IgD-negative memory B cell (primary cell): ENCODE data around the gene TOPAZ1. TPM values are rescaled to one million over a fixed set of nuclear protein-coding genes. Genes with fewer than 3 reads are reported as not detected.

Experiments
- H3K27ac Mint-ChIP-seq, 3 donors: one replicate each; pipeline ENCODE4 v1.8.0; 2020 to 2022; ENCODE audit warnings: mild to moderate bottlenecking in 3 of 3, mixed read lengths in 3 of 3, moderate library complexity in 1 of 3
- H3K27me3 Mint-ChIP-seq: one replicate; pipeline ENCODE4 v1.8.0; 2021; ENCODE audit warnings: mixed read lengths
- H3K36me3 Mint-ChIP-seq: one replicate; pipeline ENCODE4 v1.8.0; 2020; ENCODE audit warnings: mild to moderate bottlenecking, mixed read lengths
- H3K4me1 Mint-ChIP-seq, 3 donors: one replicate each; pipeline ENCODE4 v1.8.0; 2020 to 2022; ENCODE audit warnings: mixed read lengths in 3 of 3, mild to moderate bottlenecking in 1 of 3
- H3K4me3 Mint-ChIP-seq, 4 donors: one replicate each; pipeline ENCODE4 v1.8.0; 2020 to 2022; ENCODE audit warnings: mild to moderate bottlenecking in 4 of 4, mixed read lengths in 4 of 4, moderate library complexity in 3 of 4
- H3K9me3 Mint-ChIP-seq, 3 donors: one replicate each; pipeline ENCODE4 v1.8.0; 2020 to 2021; ENCODE audit warnings: mixed read lengths in 3 of 3, mild to moderate bottlenecking in 1 of 3
- polyA plus RNA-seq: library from polyadenylated mRNA; unstranded; fragments of 300-500 nt; fragmentation: Illumina TruSeq; gene quantifications from one replicate; pipeline ENCODE4 v1.2.3, GENCODE V29; 2021

The TOPAZ1 gene
- polyA plus RNA-seq, 1 donor from 2014 or later: not detected

DNA sequence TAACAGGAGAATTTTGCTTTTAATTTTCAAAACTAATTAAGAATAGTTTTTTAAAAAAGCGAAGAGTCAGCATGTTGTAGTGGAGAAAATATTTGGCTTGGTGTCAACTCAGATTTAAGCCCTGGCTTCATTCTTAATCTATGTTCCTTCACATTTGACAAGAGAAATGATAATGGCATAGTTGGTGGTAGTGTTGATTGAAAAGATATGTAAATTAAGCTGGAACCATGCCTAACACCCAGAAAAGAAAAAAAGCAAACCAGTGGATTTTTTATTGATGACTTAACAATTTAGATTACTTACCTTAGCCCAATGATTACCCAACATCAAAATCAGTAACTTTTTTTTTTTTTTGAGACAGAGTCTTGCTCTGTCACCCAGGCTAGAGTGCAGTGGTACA, 124.3 kb downstream of the TOPAZ1 start:
- Mint-ChIP-seq H3K27ac (no peak overlapping the region), H3K4me3 (no peak overlapping the region), H3K36me3 (peaks cover 6% of the 10 kb centered on the region), H3K27me3 (no peaks in the 10 kb centered on the region), H3K9me3 (no peaks in the 10 kb centered on the region), H3K4me1 (no peaks in the 10 kb centered on the region)

DNA sequence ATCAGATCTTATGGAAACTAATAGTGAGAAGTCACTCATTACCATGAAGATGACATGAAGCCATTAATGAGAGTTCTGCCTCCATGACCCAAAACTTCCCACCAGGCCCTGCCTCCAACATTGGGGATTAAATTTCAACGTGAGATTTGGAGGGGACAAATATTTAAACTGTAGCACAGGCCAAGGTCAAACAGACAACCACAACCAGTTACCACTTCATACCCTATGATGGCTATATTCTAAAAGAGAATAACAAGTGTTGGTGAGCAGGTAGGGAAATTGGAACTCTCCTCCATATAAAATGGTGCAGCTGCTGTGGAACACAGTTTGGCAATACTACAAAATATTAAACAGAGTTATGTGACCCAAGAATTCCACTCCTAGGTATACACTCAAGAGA, 133.8 kb downstream of the TOPAZ1 start:
- Mint-ChIP-seq H3K27ac (no peak overlapping the region), H3K4me3 (no peak overlapping the region), H3K9me3 (peaks cover 2 to 9% (median 6%) of the 10 kb centered on the region in 3 donors), H3K4me1 (peaks cover 0 to 2% (median 0%) of the 10 kb centered on the region in 3 donors), H3K36me3 (peaks cover 2% of the 10 kb centered on the region), H3K27me3 (no peaks in the 10 kb centered on the region)

Other genes with a start within 250 kb of the TOPAZ1 start
- 8.5 TPM for gene TCAIM, start 96.9 kb downstream of the TOPAZ1 start, polyA plus RNA-seq
- 2.7 TPM for gene ZNF445, start 235.8 kb downstream of the TOPAZ1 start, polyA plus RNA-seq